Liver (tissue), 9 donors: Measurements from ENCODE around the gene D2HGDH. TPM values are rescaled to one million over a fixed set of nuclear protein-coding genes. Genes with fewer than 3 reads are reported as not detected.

ENCODE experiments used
- DNase-seq: peaks from one replicate; pipeline ENCODE4 v3.0.0-alpha.2; 2017; ENCODE audit warnings: low spot score
- H3K27ac ChIP-seq, 2 donors: one replicate each; pipeline ENCODE4 v1.7.0; 2013; ENCODE audit warnings: inconsistent platforms in 2 of 2, low read length in 2 of 2, control low read depth in 1 of 2, low read depth in 1 of 2, mild to moderate bottlenecking in 1 of 2
- H3K27me3 ChIP-seq, 4 donors: one replicate each; pipeline versions ENCODE4 v1.6.1 to v1.7.0; 2013; ENCODE audit warnings: low read length in 3 of 4, inconsistent platforms in 1 of 4, mild to moderate bottlenecking in 1 of 4, moderate library complexity in 1 of 4; ENCODE audit not compliant: control insufficient read depth in 4 of 4, insufficient read depth in 4 of 4
- H3K36me3 ChIP-seq, 4 donors: one replicate each; pipeline versions ENCODE4 v1.6.1 to v1.7.0; 2013; ENCODE audit warnings: low read length in 3 of 4, mild to moderate bottlenecking in 3 of 4, low read depth in 1 of 4, moderate library complexity in 1 of 4; ENCODE audit not compliant: control insufficient read depth in 4 of 4, insufficient read depth in 3 of 4
- H3K4me1 ChIP-seq, 4 donors: one replicate each; pipeline versions ENCODE4 v1.6.1 to v1.7.0; 2013; ENCODE audit warnings: low read length in 3 of 4, mild to moderate bottlenecking in 3 of 4, moderate library complexity in 1 of 4; ENCODE audit not compliant: control insufficient read depth in 4 of 4, insufficient read depth in 4 of 4
- H3K4me3 ChIP-seq, 3 donors: one replicate each; pipeline versions ENCODE4 v1.6.1 to v1.7.0; 2013; ENCODE audit warnings: low read length in 3 of 3, control low read depth in 1 of 3, low read depth in 1 of 3, mild to moderate bottlenecking in 1 of 3
- H3K9ac ChIP-seq, 2 donors: one replicate each; pipeline ENCODE4 v1.7.0; 2013; ENCODE audit warnings: low read length in 2 of 2, mild to moderate bottlenecking in 2 of 2, moderate library complexity in 2 of 2, control low read depth in 1 of 2, low read depth in 1 of 2
- H3K9me3 ChIP-seq, 4 donors: one replicate each; pipeline versions ENCODE4 v1.6.1 to v1.7.0; 2013; ENCODE audit warnings: low read length in 3 of 4; ENCODE audit not compliant: control insufficient read depth in 4 of 4
- ATF3 ChIP-seq: IDR thresholded peaks from 2 replicates; pipeline ENCODE4 v1.6.1; 2016; ENCODE audit warnings: antibody characterized with exemption
- CTCF ChIP-seq: fragments of 150-350 bp; IDR thresholded peaks from 2 replicates; pipeline ENCODE4 v1.5.1; 2017; ENCODE audit warnings: improper control_type of control experiment, low read depth, low read length; ENCODE audit not compliant: missing input control
- EGR1 ChIP-seq, 2 donors: IDR thresholded peaks; 2 replicates each; pipeline ENCODE4 v1.6.1; 2016 to 2018; ENCODE audit warnings: antibody characterized with exemption in 2 of 2, low read depth in 2 of 2
- FOXA1 ChIP-seq: IDR thresholded peaks from 2 replicates; pipeline ENCODE4 v1.6.1; 2016; ENCODE audit warnings: antibody characterized with exemption
- FOXA2 ChIP-seq: IDR thresholded peaks from 2 replicates; pipeline ENCODE4 v1.6.1; 2016; ENCODE audit warnings: antibody characterized with exemption
- GABPA ChIP-seq, 2 donors: IDR thresholded peaks in 1 of 2; conservative IDR thresholded peaks in 1 of 2; 2 replicates each; pipeline ENCODE4 v1.6.1; 2016; ENCODE audit warnings: antibody characterized with exemption in 2 of 2, mild to moderate bottlenecking in 1 of 2, moderate library complexity in 1 of 2
- HNF4A ChIP-seq, 2 donors: conservative IDR thresholded peaks; 2 replicates each; pipeline ENCODE4 v1.6.1; 2016; ENCODE audit warnings: antibody characterized with exemption in 2 of 2, mild to moderate bottlenecking in 2 of 2
- HNF4G ChIP-seq: IDR thresholded peaks from 2 replicates; pipeline ENCODE4 v1.6.1; 2016; ENCODE audit warnings: antibody characterized with exemption
- JUND ChIP-seq, 2 donors: IDR thresholded peaks; 2 replicates each; pipeline ENCODE4 v1.6.1; 2016; ENCODE audit warnings: antibody characterized with exemption in 2 of 2
- RAD21 ChIP-seq, 2 donors: IDR thresholded peaks; 2 replicates each; pipeline ENCODE4 v1.6.1; 2016; ENCODE audit warnings: antibody characterized with exemption in 2 of 2, mild to moderate bottlenecking in 2 of 2
- REST ChIP-seq: IDR thresholded peaks from 2 replicates; pipeline ENCODE4 v1.6.1; 2016; ENCODE audit warnings: antibody characterized with exemption, mild to moderate bottlenecking
- RXRA ChIP-seq, 2 donors: IDR thresholded peaks; 2 replicates each; pipeline ENCODE4 v1.6.1; 2017 to 2018; ENCODE audit warnings: antibody characterized with exemption in 2 of 2, mild to moderate bottlenecking in 1 of 2
- SP1 ChIP-seq: IDR thresholded peaks from 2 replicates; pipeline ENCODE4 v1.6.1; 2018; ENCODE audit warnings: antibody characterized with exemption, mild to moderate bottlenecking
- TAF1 ChIP-seq: conservative IDR thresholded peaks from 2 replicates; pipeline ENCODE4 v1.6.1; 2016; ENCODE audit warnings: antibody characterized with exemption, mild to moderate bottlenecking
- YY1 ChIP-seq: IDR thresholded peaks from 2 replicates; pipeline ENCODE4 v1.6.1; 2016; ENCODE audit warnings: antibody characterized with exemption, mild to moderate bottlenecking
- WGBS: extraction: QIAGEN DNeasy Blood & Tissue Kit; methylation state at CpG from one replicate; pipeline ENCODE4 v1.1.7; 2013; 5-methylcytosine and 5-hydroxymethylcytosine counted together
- polyA plus RNA-seq, 2 donors: library from polyadenylated mRNA; stranded (reverse) in 1 of 2; unstranded in 1 of 2; fragments of 200-250 nt in 1 of 2; fragments of >200 nt in 1 of 2; fragmentation: Nextera tagmentation in 1 of 2; extraction: Ambion mirVana in 1 of 2; gene quantifications; one replicate each; pipeline versions ENCODE4 v1.2.1 to v1.2.3, GENCODE V29; 2013 to 2015
- total RNA-seq, 2 donors: library from RNA; depleted of rRNA; stranded (reverse); fragments of >200 nt; gene quantifications; one replicate each; pipeline ENCODE4 v1.2.3, GENCODE V29; 2014
- TF ChIP-seq, protein P1 (sequence below): IDR thresholded peaks from 2 replicates; pipeline ENCODE4 v1.6.1; 2016; ENCODE audit warnings: antibody characterized with exemption
- TF ChIP-seq, protein P2 (sequence below): IDR thresholded peaks from 2 replicates; pipeline ENCODE4 v1.6.1; 2016; ENCODE audit warnings: antibody characterized with exemption
- donor health status: healthy.
- donor health status: healthy.
- donor health status: healthy.
- donor health status: healthy.
- donor health status: healthy.

Gene D2HGDH
- total and polyA plus RNA-seq, 4 donors, result 6.4 to 25.0 (median 13.5) TPM

- peak; percentile 89 for DNase-seq
- peak; percentile 34 for TF ChIP-seq CTCF
- peak in 1 of 2 donors; percentile 18 for TF ChIP-seq EGR1 (IDR thresholded peaks at IDR 0.05; ENCODE audit: low read depth in 2 of 2)
- no peak for TF ChIP-seq REST
- TF ChIP-seq RAD21 (IDR thresholded peaks at IDR 0.05), result peak in 1 of 2 donors; percentile 16
- Histone ChIP-seq H3K4me3 (peak overlapping the region; percentile 20 to 91 (median 78)), H3K4me1 (peaks cover 1 to 20% (median 9%) of the 10 kb centered on the region in 4 donors), H3K9me3 (no peaks in the 10 kb centered on the region), H3K27me3 (no peaks in the 10 kb centered on the region), H3K9ac (peak overlapping the region in 1 of 2 donors; percentile 28), H3K36me3 (peaks cover 5 to 17% (median 9%) of the 10 kb centered on the region in 4 donors), H3K27ac (peak overlapping the region; percentile 76 to 92)
- under 1% methylated on average over 97 of the region's 98 CpGs for WGBS
These were observed 32.0 kb upstream of the D2HGDH start for GRCh38 chr2:241702155-241703031.

DNA sequence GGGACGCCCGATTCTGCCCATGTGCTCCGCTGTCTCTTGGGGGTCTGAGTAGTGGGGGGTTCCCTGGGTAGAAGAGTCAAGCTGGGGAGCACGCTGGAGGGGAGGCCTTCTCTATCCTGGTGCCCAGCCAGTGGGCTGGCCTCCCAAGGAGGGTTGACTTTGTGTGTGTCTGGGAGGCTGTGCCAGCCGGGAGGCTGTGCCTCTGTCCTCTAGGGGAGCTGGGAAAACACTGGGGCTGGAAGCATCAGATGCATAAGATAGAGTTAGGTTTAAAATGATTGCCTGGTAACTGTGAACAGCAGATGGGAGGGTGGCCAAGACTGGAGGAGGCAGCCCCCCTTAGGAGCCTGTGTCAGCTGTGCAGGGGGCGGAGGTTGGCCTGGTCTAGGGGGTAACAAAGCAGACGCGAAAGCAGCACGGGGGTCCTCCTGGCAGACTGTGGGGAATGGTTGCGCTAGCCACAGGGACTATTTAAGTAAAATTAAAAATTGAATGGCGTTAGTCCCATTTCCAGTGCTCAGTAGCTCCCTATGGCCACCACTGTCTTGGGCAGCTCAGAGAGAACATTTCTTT, 31.3 kb upstream of the D2HGDH start:
- WGBS, result 43% methylated on average over 11 of the region's 11 CpGs
- DNase-seq, result no peak
- H3K27me3 ChIP-seq, result no peaks in the 10 kb centered on the region
- H3K4me1 ChIP-seq, result peaks cover 1 to 20% (median 9%) of the 10 kb centered on the region in 4 donors
- H3K36me3 ChIP-seq, result peaks cover 5 to 24% (median 12%) of the 10 kb centered on the region in 4 donors
- no peaks in the 10 kb centered on the region for H3K9me3 ChIP-seq
- peak overlapping the region in 1 of 2 donors; percentile 28 for H3K9ac ChIP-seq
- TF ChIP-seq, protein P1, sequence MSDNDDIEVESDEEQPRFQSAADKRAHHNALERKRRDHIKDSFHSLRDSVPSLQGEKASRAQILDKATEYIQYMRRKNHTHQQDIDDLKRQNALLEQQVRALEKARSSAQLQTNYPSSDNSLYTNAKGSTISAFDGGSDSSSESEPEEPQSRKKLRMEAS, result no peak
- TF ChIP-seq JUND (IDR thresholded peaks at IDR 0.05), result no peak
- no peak for TF ChIP-seq RXRA (IDR thresholded peaks at IDR 0.05)
- TF ChIP-seq TAF1, result no peak
- no peak for TF ChIP-seq HNF4A (conservative IDR thresholded peaks at IDR 0.05)
- TF ChIP-seq REST, result no peak
- TF ChIP-seq ATF3, result no peak
- TF ChIP-seq, protein P2, sequence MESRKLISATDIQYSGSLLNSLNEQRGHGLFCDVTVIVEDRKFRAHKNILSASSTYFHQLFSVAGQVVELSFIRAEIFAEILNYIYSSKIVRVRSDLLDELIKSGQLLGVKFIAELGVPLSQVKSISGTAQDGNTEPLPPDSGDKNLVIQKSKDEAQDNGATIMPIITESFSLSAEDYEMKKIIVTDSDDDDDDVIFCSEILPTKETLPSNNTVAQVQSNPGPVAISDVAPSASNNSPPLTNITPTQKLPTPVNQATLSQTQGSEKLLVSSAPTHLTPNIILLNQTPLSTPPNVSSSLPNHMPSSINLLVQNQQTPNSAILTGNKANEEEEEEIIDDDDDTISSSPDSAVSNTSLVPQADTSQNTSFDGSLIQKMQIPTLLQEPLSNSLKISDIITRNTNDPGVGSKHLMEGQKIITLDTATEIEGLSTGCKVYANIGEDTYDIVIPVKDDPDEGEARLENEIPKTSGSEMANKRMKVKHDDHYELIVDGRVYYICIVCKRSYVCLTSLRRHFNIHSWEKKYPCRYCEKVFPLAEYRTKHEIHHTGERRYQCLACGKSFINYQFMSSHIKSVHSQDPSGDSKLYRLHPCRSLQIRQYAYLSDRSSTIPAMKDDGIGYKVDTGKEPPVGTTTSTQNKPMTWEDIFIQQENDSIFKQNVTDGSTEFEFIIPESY, result no peak
- no peak for TF ChIP-seq FOXA2
- no peak for TF ChIP-seq EGR1 (IDR thresholded peaks at IDR 0.05; ENCODE audit: low read depth in 2 of 2)
- TF ChIP-seq FOXA1, result no peak
- no peak for TF ChIP-seq HNF4G
- no peak for TF ChIP-seq GABPA (IDR thresholded peaks at IDR 0.05 in 1 of 2, conservative IDR thresholded peaks at IDR 0.05 in 1 of 2)
- TF ChIP-seq SP1, result no peak
- TF ChIP-seq YY1, result no peak
- no peak for TF ChIP-seq RAD21 (IDR thresholded peaks at IDR 0.05)
- H3K27ac ChIP-seq, result peak overlapping the region; percentile 8 to 65
- H3K4me3 ChIP-seq, result peak overlapping the region; percentile 20 to 91 (median 65)
